HG02610 (cell line): ENCODE results near the gene SORCS3.

Source experiments
- ATAC-seq: cut with Tn5 transposase; IDR thresholded peaks from one replicate; pipeline ENCODE4 v1.9.1; 2021; ENCODE audit warnings: mild to moderate bottlenecking, moderate library complexity; ENCODE audit not compliant: unreplicated experiment

SORCS3 gene

GRCh38 chr10:104774234-104774633 is 133.1 kb downstream of the SORCS3 start:
- ATAC-seq, result no peak

- peak; percentile 38 for ATAC-seq
Observed at GRCh38 chr10:104777086-104777799, 136.2 kb downstream of the SORCS3 start.

- ATAC-seq, result no peak
Observed at GRCh38 chr10:104778371-104778770, 137.3 kb downstream of the SORCS3 start.

- ATAC-seq, result no peak
Observed at GRCh38 chr10:104779701-104780100, 138.6 kb downstream of the SORCS3 start.

- no peak for ATAC-seq
Observed at GRCh38 chr10:104780165-104780564, 139.1 kb downstream of the SORCS3 start.

- ATAC-seq, result no peak
Observed at GRCh38 chr10:104780946-104781595, 140.0 kb downstream of the SORCS3 start.

- ATAC-seq, result no peak
Observed at GRCh38 chr10:104784452-104784851, 143.4 kb downstream of the SORCS3 start.

GRCh38 chr10:104791471-104791870 is 150.4 kb downstream of the SORCS3 start:
- no peak for ATAC-seq

GRCh38 chr10:104795411-104795810 is 154.3 kb downstream of the SORCS3 start:
- ATAC-seq, result no peak

GRCh38 chr10:104796823-104797222 is 155.7 kb downstream of the SORCS3 start:
- no peak for ATAC-seq

GRCh38 chr10:104802941-104803340 is 161.9 kb downstream of the SORCS3 start:
- ATAC-seq, result no peak

- no peak for ATAC-seq
Observed at GRCh38 chr10:104804880-104805279, 163.8 kb downstream of the SORCS3 start.

- no peak for ATAC-seq
Observed at GRCh38 chr10:104806801-104807200, 165.7 kb downstream of the SORCS3 start.

GRCh38 chr10:104807581-104808310 is 166.7 kb downstream of the SORCS3 start:
- ATAC-seq, result no peak

GRCh38 chr10:104809288-104810090 is 168.4 kb downstream of the SORCS3 start:
- ATAC-seq, result peak; percentile 72

GRCh38 chr10:104811166-104811565 is 170.1 kb downstream of the SORCS3 start:
- no peak for ATAC-seq

- ATAC-seq, result peak; percentile 39
Observed at GRCh38 chr10:104816501-104816900, 175.4 kb downstream of the SORCS3 start.

GRCh38 chr10:104819731-104820130 is 178.6 kb downstream of the SORCS3 start:
- no peak for ATAC-seq

- ATAC-seq, result no peak
Observed at GRCh38 chr10:104822088-104822487, 181.0 kb downstream of the SORCS3 start.

- ATAC-seq, result no peak
Observed at GRCh38 chr10:104824380-104825006, 183.4 kb downstream of the SORCS3 start.

- ATAC-seq, result no peak
Observed at GRCh38 chr10:104831272-104831671, 190.2 kb downstream of the SORCS3 start.
